ENCODE measurements around the gene C2orf76.

C2orf76 gene

DNA sequence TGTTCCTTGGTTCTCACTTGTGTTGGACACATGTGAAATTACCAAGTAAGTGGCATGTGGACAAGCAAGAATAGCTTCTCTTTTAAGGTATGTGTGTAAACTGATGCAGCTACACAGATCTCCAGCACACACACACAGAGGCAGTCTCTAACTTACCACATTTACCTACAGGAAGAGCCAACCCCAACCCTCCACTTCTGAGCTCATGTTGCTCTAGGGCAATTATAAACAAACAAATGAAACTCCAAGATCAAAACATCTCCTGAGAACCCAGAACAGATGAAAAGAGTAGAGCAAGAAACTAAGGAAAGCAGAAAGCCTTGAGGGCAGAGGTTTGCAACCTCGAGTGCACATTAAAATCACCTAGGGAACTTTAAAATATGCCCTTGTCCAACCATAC lies 49.0 kb upstream of the C2orf76 start (continued):
- TF ChIP-seq, protein P1, sequence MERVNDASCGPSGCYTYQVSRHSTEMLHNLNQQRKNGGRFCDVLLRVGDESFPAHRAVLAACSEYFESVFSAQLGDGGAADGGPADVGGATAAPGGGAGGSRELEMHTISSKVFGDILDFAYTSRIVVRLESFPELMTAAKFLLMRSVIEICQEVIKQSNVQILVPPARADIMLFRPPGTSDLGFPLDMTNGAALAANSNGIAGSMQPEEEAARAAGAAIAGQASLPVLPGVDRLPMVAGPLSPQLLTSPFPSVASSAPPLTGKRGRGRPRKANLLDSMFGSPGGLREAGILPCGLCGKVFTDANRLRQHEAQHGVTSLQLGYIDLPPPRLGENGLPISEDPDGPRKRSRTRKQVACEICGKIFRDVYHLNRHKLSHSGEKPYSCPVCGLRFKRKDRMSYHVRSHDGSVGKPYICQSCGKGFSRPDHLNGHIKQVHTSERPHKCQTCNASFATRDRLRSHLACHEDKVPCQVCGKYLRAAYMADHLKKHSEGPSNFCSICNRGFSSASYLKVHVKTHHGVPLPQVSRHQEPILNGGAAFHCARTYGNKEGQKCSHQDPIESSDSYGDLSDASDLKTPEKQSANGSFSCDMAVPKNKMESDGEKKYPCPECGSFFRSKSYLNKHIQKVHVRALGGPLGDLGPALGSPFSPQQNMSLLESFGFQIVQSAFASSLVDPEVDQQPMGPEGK (CRISPR knock-in tag; IDR thresholded peaks at IDR 0.05; ENCODE audit: borderline replicate concordance): no peak
- TF ChIP-seq PPARA (CRISPR knock-in tag; IDR thresholded peaks at IDR 0.05; ENCODE audit: borderline replicate concordance): no peak
- TF ChIP-seq GLIS3 (CRISPR knock-in tag; IDR thresholded peaks at IDR 0.05): no peak
- TF ChIP-seq OSR1 (CRISPR knock-in tag; IDR thresholded peaks at IDR 0.05): no peak

DNA sequence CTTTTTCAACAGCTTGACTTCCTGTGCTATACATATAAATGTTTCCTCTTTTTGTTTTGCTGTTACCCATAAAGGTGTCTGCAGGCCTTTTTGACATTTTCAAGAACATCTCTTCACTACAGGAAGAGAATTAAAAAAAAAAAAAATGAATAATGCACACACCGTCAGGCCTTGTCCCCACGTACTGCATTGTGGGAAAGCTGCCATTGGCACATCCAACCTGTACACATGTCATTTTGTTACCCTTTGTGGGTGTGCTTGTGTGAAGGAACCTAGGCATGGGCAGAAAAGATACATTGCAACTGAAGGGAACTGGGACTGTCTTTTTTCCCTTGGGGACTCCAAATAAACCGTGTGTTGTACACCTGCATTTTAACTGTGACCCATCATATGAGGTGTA lies 48.3 kb upstream of the C2orf76 start:
- no peak for TF ChIP-seq ZFP30 (CRISPR knock-in tag; IDR thresholded peaks at IDR 0.05)
- no peak for ATAC-seq

DNA sequence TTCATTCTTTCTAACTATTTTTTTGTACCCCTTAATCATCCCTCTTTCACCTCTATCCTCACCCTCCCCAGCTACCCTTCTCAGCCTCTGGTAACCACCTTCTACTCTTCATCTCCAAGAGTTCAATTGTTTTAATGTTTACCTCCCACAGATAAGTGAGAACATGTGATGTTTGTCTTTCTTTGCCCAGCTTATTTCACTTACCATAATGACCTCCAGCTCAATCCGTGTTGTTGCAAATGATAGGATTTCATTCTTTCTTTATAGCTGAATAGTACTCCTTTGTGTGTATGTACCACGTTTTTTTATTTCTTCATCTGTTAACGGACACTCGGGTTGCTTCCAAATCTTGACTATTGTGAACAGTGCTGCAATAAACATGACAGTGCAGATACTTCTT lies 42.9 kb upstream of the C2orf76 start:
- TF ChIP-seq ZFP30 (CRISPR knock-in tag; IDR thresholded peaks at IDR 0.05): no peak
- no peak for TF ChIP-seq CSDC2 (CRISPR knock-in tag; IDR thresholded peaks at IDR 0.05)
- TF ChIP-seq, protein P1 (CRISPR knock-in tag; IDR thresholded peaks at IDR 0.05; ENCODE audit: borderline replicate concordance): no peak
- TF ChIP-seq, protein P2, sequence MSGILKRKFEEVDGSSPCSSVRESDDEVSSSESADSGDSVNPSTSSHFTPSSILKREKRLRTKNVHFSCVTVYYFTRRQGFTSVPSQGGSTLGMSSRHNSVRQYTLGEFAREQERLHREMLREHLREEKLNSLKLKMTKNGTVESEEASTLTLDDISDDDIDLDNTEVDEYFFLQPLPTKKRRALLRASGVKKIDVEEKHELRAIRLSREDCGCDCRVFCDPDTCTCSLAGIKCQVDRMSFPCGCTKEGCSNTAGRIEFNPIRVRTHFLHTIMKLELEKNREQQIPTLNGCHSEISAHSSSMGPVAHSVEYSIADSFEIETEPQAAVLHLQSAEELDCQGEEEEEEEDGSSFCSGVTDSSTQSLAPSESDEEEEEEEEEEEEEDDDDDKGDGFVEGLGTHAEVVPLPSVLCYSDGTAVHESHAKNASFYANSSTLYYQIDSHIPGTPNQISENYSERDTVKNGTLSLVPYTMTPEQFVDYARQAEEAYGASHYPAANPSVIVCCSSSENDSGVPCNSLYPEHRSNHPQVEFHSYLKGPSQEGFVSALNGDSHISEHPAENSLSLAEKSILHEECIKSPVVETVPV (CRISPR knock-in tag; IDR thresholded peaks at IDR 0.05): no peak
- no peak for TF ChIP-seq PPARA (CRISPR knock-in tag; IDR thresholded peaks at IDR 0.05; ENCODE audit: borderline replicate concordance)
- no peak for TF ChIP-seq SNAI2 (CRISPR knock-in tag; IDR thresholded peaks at IDR 0.05)
- TF ChIP-seq RARB (CRISPR knock-in tag; IDR thresholded peaks at IDR 0.05): no peak
- TF ChIP-seq ZNF70 (CRISPR knock-in tag; IDR thresholded peaks at IDR 0.05): no peak
- no peak for ATAC-seq

DNA sequence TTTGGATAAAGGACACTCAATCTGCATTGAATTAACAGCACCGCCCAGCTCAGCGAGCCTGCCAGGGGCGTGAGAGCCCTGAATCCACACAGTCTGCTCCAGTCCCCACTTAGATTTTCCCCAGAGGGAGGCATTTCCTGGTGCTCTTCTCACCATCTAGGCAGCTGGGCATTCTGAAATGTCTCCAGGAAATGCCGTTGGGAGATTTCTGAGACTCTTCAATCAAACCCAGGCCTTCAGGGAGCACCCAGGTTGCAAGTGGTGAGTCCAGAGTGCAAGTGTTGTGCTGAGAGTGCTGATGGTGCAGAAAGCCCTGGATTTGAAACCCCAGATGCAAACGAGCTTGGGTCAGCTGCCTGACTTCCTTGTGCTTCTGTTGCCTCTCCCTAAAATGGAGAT lies 41.6 kb upstream of the C2orf76 start:
- ATAC-seq: peak; percentile 43
- TF ChIP-seq ZNF565 (CRISPR knock-in tag; conservative IDR thresholded peaks at IDR 0.05; ENCODE audit: low read depth): no peak
- TF ChIP-seq, protein P1 (CRISPR knock-in tag; IDR thresholded peaks at IDR 0.05; ENCODE audit: borderline replicate concordance): no peak
- no peak for TF ChIP-seq OSR1 (CRISPR knock-in tag; IDR thresholded peaks at IDR 0.05)
- no peak for TF ChIP-seq ZFP30 (CRISPR knock-in tag; IDR thresholded peaks at IDR 0.05)
- no peak for TF ChIP-seq ZNF70 (CRISPR knock-in tag; IDR thresholded peaks at IDR 0.05)
- TF ChIP-seq, protein P3, sequence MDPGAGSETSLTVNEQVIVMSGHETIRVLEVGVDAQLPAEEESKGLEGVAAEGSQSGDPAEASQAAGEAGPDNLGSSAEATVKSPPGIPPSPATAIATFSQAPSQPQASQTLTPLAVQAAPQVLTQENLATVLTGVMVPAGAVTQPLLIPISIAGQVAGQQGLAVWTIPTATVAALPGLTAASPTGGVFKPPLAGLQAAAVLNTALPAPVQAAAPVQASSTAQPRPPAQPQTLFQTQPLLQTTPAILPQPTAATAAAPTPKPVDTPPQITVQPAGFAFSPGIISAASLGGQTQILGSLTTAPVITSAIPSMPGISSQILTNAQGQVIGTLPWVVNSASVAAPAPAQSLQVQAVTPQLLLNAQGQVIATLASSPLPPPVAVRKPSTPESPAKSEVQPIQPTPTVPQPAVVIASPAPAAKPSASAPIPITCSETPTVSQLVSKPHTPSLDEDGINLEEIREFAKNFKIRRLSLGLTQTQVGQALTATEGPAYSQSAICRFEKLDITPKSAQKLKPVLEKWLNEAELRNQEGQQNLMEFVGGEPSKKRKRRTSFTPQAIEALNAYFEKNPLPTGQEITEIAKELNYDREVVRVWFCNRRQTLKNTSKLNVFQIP (CRISPR knock-in tag; IDR thresholded peaks at IDR 0.05; ENCODE audit: borderline replicate concordance, low read depth): no peak
- TF ChIP-seq BACH2 (CRISPR knock-in tag; IDR thresholded peaks at IDR 0.05; ENCODE audit: borderline replicate concordance): no peak
- no peak for TF ChIP-seq ZC3H10 (CRISPR knock-in tag; IDR thresholded peaks at IDR 0.05)
- TF ChIP-seq SNAI2 (CRISPR knock-in tag; IDR thresholded peaks at IDR 0.05): no peak

DNA sequence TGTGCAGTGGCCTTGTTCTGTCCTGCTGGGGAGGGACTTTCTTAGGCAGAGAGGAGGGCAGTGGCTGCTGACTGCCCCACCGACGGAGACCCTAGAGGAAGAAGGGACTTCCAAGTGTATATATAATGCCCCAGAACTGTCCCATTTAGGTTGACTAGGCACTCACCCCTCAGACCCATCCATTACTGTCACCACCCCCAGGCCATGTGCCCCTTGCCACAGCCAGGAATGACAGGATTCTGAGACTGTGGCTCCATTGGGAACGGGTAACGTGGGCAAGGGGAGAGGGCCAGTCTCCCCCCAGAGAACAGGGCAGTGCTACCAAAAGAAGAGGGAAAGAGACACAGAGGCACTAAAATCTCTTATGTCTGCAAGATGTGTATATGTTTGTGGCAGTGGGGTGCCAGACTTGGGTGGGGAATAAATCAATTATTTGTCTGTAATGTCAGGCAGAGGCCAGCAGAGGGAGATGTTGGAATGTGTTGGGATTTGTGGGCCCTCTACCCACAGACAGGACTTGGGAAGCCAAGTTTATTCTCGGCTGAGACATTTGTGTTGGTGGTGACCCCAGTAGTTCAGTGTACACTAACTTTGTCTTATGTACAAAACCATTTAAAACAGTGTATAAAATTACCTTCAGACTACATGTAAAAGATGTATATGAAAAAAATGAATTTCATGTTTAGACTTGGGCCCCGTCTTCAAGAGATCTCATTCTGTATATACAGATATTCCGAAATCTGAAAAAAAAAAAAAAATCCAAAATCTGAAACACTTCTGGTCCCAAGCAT lies 41.0 kb upstream of the C2orf76 start:
- TF ChIP-seq, protein P3 (CRISPR knock-in tag; IDR thresholded peaks at IDR 0.05; ENCODE audit: borderline replicate concordance, low read depth): no peak
- TF ChIP-seq ZC3H10 (CRISPR knock-in tag; IDR thresholded peaks at IDR 0.05): no peak
- TF ChIP-seq, protein P2 (CRISPR knock-in tag; IDR thresholded peaks at IDR 0.05): no peak
- no peak for TF ChIP-seq BACH2 (CRISPR knock-in tag; IDR thresholded peaks at IDR 0.05; ENCODE audit: borderline replicate concordance)
- no peak for TF ChIP-seq RARB (CRISPR knock-in tag; IDR thresholded peaks at IDR 0.05)
- TF ChIP-seq ARNTL (CRISPR knock-in tag; IDR thresholded peaks at IDR 0.05; ENCODE audit: borderline replicate concordance, low read depth): no peak
- TF ChIP-seq ISL1 (CRISPR knock-in tag; IDR thresholded peaks at IDR 0.05): no peak
- peak; percentile 88 for ATAC-seq
